HepG2 (cell line): ENCODE data around the gene PDE5A. TPM values are rescaled to one million over a fixed set of nuclear protein-coding genes. Genes with fewer than 3 reads are reported as not detected.

Source experiments
- HNF4G ChIP-seq, 2 experiments: sonication (generic) in 1 of 2; formaldehyde crosslinking in 1 of 2; IDR thresholded peaks; 2 replicates each; pipeline versions ENCODE4 v1.4.0 to v1.6.1; 2011 to 2020; ENCODE audit warnings: borderline replicate concordance in 2 of 2, low read depth in 2 of 2, mild to moderate bottlenecking in 2 of 2, low read length in 1 of 2, missing genetic modification reagents in 1 of 2, moderate library complexity in 1 of 2
- MAFF ChIP-seq: IDR thresholded peaks from 2 replicates; pipeline ENCODE4 v1.6.1; 2011; ENCODE audit warnings: low read depth, low read length, improper control_type of control experiment
- SALL1 ChIP-seq: sonication (generic); formaldehyde crosslinking; IDR thresholded peaks from 2 replicates; pipeline ENCODE4 v1.8.0; 2022; ENCODE audit warnings: mild to moderate bottlenecking, missing genetic modification reagents
- U2AF2 ChIP-seq: fragments of 200-400 bp; formaldehyde crosslinking; IDR thresholded peaks from 2 replicates; pipeline ENCODE4 v1.6.1; 2017; ENCODE audit warnings: low read depth, mild to moderate bottlenecking, low read length
- ZNF646 ChIP-seq: sonication (generic); formaldehyde crosslinking; IDR thresholded peaks from 2 replicates; pipeline ENCODE4 v1.9.0; 2021; ENCODE audit warnings: mild to moderate bottlenecking, missing genetic modification reagents
- ZNF839 ChIP-seq: sonication (generic); formaldehyde crosslinking; IDR thresholded peaks from 2 replicates; pipeline ENCODE4 v1.4.0; 2020; ENCODE audit warnings: missing genetic modification reagents, mild to moderate bottlenecking, borderline replicate concordance
- polyA plus RNA-seq, 8 experiments: library from polyadenylated mRNA; depleted of rRNA in 3 of 8; stranded (reverse) in 7 of 8; unstranded in 1 of 8; fragments of >200 nt; fragmentation: Illumina TruSeq in 4 of 8; extraction: Trizol in 4 of 8; gene quantifications; 2 replicates each; pipeline versions ENCODE4 v1.2.1 to v1.2.3, GENCODE V29; 2011 to 2016; ENCODE audit warnings: low read depth in 4 of 8, missing spikeins in 1 of 8, mixed read lengths in 1 of 8; ENCODE audit not compliant: insufficient read depth in 1 of 8
- total RNA-seq, 5 experiments: library from RNA; depleted of rRNA; stranded (reverse); fragments of >200 nt; fragmentation: Illumina TruSeq; extraction: Trizol; gene quantifications; 2 replicates each; pipeline ENCODE4 v1.2.3, GENCODE V29; 2016; ENCODE audit warnings: low read depth in 1 of 5
- TF ChIP-seq, protein P1 (sequence below): sonication (generic); formaldehyde crosslinking; IDR thresholded peaks from 2 replicates; pipeline ENCODE4 v1.4.0; 2020; ENCODE audit warnings: mild to moderate bottlenecking, missing genetic modification reagents

PDE5A gene
- total and polyA plus RNA-seq, 2 of the 13 experiments (the other 11 are each of a cell fraction or from before 2014, with no cell fraction given), result 0.22 to 0.44 TPM

GRCh38 chr4:119664168-119664907 lies 35.7 kb upstream of the PDE5A start (continued):
- TF ChIP-seq ZNF646 (CRISPR knock-in tag) (no peak), MAFF (peak; percentile 91), HNF4G (IDR thresholded peaks at IDR 0.05; ENCODE audit: borderline replicate concordance, low read depth, low read length) (no peak), HNF4G (CRISPR knock-in tag; IDR thresholded peaks at IDR 0.05; ENCODE audit: borderline replicate concordance, low read depth) (no peak), ZNF839 (CRISPR knock-in tag) (no peak), SALL1 (CRISPR knock-in tag) (no peak), U2AF2 (no peak)
- TF ChIP-seq, protein P1, sequence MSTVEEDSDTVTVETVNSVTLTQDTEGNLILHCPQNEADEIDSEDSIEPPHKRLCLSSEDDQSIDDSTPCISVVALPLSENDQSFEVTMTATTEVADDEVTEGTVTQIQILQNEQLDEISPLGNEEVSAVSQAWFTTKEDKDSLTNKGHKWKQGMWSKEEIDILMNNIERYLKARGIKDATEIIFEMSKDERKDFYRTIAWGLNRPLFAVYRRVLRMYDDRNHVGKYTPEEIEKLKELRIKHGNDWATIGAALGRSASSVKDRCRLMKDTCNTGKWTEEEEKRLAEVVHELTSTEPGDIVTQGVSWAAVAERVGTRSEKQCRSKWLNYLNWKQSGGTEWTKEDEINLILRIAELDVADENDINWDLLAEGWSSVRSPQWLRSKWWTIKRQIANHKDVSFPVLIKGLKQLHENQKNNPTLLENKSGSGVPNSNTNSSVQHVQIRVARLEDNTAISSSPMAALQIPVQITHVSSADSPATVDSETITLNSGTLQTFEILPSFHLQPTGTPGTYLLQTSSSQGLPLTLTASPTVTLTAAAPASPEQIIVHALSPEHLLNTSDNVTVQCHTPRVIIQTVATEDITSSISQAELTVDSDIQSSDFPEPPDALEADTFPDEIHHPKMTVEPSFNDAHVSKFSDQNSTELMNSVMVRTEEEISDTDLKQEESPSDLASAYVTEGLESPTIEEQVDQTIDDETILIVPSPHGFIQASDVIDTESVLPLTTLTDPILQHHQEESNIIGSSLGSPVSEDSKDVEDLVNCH (CRISPR knock-in tag), result no peak
- TF ChIP-seq, all 625 proteins: peak for 2
